ENCODE measurements around the gene TGOLN2.
"Not testable (repeated sequence)": the region's sequence is repeated elsewhere in the genome, so short reads cannot be mapped to it uniquely, and the experiment has no call there.

Gene TGOLN2

DNA sequence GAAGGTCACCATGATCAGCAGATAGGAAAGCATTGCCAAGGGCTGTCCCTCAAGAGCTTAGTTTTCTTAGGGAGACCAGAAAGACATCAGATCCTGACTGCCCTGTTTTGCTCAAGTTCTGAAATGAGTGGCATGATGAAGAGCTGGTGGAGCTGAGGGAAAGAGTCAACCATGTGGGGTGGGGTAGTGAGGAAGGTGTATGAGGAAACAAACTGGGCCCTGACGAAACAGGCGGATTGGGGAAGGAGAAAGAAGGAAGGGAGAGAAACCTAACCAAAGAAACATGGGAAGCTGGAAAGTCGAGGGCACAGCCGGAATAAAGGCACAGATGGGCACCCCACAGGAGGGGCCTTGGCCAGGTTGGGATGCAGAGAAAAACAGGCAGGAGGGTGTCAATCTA lies 8.0 kb downstream of the TGOLN2 start:
- TF ChIP-seq, protein P1, sequence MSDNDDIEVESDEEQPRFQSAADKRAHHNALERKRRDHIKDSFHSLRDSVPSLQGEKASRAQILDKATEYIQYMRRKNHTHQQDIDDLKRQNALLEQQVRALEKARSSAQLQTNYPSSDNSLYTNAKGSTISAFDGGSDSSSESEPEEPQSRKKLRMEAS (IDR thresholded peaks at IDR 0.05; ENCODE audit: low read depth, low read length) = no peak
- TF ChIP-seq MYC (IDR thresholded peaks at IDR 0.05; ENCODE audit: low read depth, low read length) (no peak), POLR2A (IDR thresholded peaks at IDR 0.05; ENCODE audit: extremely low read depth, insufficient read length) (no peak)
- TF ChIP-seq, protein P2, sequence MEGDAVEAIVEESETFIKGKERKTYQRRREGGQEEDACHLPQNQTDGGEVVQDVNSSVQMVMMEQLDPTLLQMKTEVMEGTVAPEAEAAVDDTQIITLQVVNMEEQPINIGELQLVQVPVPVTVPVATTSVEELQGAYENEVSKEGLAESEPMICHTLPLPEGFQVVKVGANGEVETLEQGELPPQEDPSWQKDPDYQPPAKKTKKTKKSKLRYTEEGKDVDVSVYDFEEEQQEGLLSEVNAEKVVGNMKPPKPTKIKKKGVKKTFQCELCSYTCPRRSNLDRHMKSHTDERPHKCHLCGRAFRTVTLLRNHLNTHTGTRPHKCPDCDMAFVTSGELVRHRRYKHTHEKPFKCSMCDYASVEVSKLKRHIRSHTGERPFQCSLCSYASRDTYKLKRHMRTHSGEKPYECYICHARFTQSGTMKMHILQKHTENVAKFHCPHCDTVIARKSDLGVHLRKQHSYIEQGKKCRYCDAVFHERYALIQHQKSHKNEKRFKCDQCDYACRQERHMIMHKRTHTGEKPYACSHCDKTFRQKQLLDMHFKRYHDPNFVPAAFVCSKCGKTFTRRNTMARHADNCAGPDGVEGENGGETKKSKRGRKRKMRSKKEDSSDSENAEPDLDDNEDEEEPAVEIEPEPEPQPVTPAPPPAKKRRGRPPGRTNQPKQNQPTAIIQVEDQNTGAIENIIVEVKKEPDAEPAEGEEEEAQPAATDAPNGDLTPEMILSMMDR (IDR thresholded peaks at IDR 0.05; ENCODE audit: low read depth, low read length) = no peak
- no peak for DNase-seq (ENCODE audit: low read depth)
- no peak overlapping the region for H3K4me3 ChIP-seq (ENCODE audit: low read depth, low read length)

DNA sequence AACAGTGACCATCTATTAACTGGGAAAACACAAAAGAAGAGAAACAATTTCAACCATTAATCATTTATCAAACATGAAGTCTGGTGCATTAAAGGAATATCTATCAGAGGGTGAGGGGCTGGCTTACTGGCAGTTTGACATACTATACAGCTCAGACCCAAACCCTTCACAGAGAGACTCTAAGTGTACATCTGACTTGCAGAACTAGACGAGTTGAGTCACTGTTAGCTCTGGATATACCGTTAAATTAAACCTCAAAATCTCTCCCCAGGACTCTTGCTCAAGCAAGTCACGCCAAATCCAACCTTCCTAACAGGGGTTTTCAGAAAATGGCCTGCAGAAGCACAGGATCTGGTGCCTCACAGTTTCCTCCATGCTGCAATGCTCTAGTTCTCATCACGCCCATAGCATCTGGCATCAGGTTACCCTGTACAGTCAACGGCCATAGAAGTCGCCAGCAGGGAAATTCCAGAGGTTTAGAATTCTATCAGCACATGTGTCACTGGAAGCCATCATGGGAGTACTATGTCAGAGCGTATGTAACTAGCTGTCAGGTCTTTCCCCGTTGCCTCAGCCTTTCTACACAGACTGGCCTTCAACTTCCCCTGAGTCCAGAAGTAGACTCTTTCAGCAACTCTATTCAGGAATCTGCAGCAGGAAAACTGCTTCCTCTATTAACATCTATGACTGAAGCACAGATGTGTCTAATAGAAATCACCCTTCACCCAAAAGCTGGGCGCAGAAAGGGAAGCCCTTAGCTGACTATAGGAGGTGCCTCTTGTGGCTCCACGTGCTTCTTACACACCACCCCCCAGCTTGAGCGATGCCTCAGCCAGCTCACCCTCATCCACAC lies 9.3 kb downstream of the TGOLN2 start:
- DNase-seq (ENCODE audit: low read depth) = peak; percentile 48
- TF ChIP-seq POLR2A (IDR thresholded peaks at IDR 0.05; ENCODE audit: extremely low read depth, insufficient read length) (no peak), MYC (IDR thresholded peaks at IDR 0.05; ENCODE audit: low read depth, low read length) (no peak)
- TF ChIP-seq, protein P1 (IDR thresholded peaks at IDR 0.05; ENCODE audit: low read depth, low read length) = no peak
- H3K4me3 ChIP-seq (ENCODE audit: low read depth, low read length) = no peak overlapping the region

DNA sequence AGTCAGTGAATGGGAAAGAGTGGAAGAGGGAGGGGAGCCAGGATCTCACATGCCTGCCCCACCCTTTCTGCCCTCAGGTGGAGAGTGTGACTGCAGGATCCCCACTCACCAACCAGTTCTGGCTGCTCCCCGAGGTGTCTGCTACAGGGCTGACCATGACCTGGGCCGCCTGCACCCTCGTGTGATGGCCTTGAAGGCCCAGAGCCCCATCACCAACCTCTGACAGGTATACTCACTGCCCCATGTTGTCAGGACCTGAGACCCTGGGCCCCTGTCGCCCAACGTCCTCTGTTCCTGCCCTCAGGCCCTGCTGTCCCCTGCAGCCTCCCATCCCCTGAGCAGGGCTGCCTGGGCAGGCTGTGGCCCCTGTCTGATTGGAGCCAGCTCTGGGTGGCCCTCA lies 11.9 kb downstream of the TGOLN2 start:
- H3K4me3 ChIP-seq (ENCODE audit: low read depth, low read length); DNase-seq (ENCODE audit: low read depth): not testable (repeated sequence)

DNA sequence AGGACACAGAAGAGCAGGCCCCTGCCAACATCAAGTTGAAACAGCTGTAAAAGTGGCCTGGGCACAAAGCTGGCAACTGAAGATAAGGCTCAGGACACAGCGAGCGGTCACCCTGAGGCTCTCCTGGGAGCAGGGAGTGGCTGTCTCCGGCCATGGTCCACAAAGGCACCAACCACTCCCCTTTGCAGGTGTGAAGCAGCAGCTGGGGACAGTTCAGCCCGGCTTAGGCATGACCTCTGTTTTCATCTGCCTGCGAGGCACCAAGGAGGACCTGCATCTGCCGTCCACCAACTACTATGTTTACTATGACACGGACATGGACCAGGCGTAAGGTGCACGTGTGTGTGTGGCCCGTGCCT lies 12.9 kb downstream of the TGOLN2 start:
- TF ChIP-seq MYC (IDR thresholded peaks at IDR 0.05; ENCODE audit: low read depth, low read length) = no peak
- TF ChIP-seq, protein P1 (IDR thresholded peaks at IDR 0.05; ENCODE audit: low read depth, low read length) = no peak
- TF ChIP-seq, protein P2 (IDR thresholded peaks at IDR 0.05; ENCODE audit: low read depth, low read length) = no peak
- TF ChIP-seq POLR2A (IDR thresholded peaks at IDR 0.05; ENCODE audit: extremely low read depth, insufficient read length) = no peak
- H3K4me3 ChIP-seq (ENCODE audit: low read depth, low read length) = no peak overlapping the region
- DNase-seq (ENCODE audit: low read depth) = no peak

DNA sequence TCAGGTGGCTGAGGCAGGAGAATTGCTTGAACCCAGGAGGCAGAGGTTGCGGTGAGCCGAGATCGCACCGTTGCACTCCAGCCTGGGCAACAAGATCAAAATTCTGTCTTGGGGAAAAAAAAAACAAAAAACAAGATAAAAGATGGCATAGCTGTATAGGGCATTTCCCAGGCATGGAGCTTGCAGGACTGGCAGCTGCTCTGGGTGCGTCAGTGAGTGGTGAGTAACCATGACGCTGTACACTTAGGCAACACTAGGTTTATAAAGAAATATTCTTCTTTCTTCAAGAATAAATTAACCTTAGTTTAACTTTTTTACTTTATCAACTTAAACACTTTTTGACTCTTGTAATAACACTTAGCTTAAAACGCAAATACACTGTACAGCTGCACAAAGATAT lies 15.4 kb downstream of the TGOLN2 start:
- H3K4me3 ChIP-seq (ENCODE audit: low read depth, low read length) = no peak overlapping the region
- no peak for TF ChIP-seq POLR2A (IDR thresholded peaks at IDR 0.05; ENCODE audit: extremely low read depth, insufficient read length)
- no peak for DNase-seq (ENCODE audit: low read depth)

DNA sequence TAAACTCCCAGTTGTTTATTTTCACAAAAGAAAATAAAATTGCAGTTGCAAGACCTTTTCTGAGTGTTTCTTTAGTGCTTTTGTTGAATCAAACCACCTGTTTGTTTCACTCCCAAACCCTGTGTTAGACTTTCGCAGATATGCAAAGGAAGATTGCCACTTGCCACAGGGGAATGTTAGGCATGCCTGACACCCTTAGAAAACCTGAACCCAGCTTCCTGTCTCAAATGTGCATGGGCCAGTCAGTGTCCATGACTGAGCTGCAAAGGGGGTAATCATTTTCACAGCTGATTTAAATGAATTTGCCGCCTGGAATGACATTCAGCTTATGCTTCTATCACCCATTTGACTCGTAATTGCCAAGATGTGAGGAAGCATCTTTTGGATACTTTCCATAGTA lies 17.5 kb downstream of the TGOLN2 start:
- DNase-seq (ENCODE audit: low read depth) = no peak
- H3K4me3 ChIP-seq (ENCODE audit: low read depth, low read length) = no peak overlapping the region
- TF ChIP-seq, protein P1 (IDR thresholded peaks at IDR 0.05; ENCODE audit: low read depth, low read length) = no peak
- TF ChIP-seq POLR2A (IDR thresholded peaks at IDR 0.05; ENCODE audit: extremely low read depth, insufficient read length) = no peak
- TF ChIP-seq, protein P2 (IDR thresholded peaks at IDR 0.05; ENCODE audit: low read depth, low read length) = no peak

DNA sequence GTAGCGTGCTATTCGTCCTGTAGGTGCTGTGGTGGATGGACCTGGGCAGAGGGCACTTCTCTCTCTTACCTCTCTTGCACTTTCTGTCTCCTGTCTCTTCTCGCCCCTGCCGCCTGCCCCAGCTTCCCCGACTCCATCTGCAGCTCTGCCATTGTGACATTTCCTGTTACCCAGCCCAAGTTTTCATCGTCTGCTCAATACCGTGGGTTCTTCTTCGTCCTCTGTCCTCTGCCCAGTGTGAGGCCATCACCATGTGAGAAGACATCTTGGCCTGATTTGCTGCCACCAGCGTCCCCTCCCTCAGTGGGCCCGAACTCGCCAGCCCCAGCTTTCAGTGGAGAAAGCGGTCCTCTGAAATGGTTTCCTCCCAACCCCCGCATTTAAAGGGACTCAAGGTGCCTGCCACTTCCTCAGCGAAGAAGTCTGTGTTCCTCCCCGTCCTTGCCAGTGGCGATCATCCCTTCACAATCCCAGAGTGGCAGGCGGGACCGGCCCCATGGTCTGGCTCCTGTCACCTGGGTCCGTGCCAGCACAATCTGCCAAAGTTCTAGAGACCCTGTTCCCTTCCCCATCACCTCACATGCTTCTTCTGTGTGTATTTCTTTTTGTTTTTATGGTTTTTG lies 18.0 kb downstream of the TGOLN2 start:
- DNase-seq (ENCODE audit: low read depth) = peak; percentile 69
- H3K4me3 ChIP-seq (ENCODE audit: low read depth, low read length) = peak overlapping the region; percentile 46
- TF ChIP-seq MYC (IDR thresholded peaks at IDR 0.05; ENCODE audit: low read depth, low read length) = no peak
- TF ChIP-seq, protein P1 (IDR thresholded peaks at IDR 0.05; ENCODE audit: low read depth, low read length) = peak; percentile 20; the same call in 1 of the 2 replicates
